ENCODE data around the gene RTN4.

DNA sequence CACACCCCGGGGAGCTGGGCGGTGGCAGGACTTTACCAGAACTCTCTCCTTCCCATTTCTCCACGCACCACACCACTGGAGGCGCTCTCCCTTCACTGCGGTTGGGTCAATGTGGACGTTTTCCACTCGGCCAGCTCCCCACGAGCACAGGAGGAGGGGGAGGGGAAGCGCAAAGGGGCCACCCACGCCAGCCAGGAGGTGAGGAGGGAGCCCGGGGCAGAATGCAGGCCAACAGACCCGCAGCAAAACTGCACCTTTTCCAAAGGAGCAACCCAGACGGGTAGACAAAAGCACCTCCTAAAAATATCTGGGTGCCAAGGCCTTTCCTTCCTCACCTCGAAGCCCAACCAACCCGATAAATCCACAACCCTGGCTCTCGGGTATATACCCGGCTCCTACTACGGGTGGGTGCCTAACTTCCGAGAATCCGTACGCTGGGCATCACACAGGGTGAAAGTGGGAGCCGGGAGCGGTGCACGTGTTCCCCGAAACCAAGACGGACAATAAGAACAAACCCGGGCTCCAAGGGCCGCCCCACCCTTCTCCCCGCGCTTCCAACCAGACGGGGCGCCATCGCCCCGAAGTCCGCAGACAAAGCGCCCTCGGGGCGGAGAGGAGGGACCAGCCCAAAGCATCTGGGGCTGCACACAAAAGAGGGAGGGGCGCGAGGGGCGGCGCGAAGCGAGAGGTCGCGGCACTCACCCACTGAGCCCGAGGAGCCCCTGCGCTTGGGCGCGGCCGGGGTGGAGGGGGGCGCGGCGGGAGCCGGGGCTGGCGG, 1.0 kb downstream of the RTN4 start:
- TF ChIP-seq POLR2A (IDR thresholded peaks at IDR 0.05): peak; percentile 12 to 75 (median 73)
- TF ChIP-seq, protein P1, sequence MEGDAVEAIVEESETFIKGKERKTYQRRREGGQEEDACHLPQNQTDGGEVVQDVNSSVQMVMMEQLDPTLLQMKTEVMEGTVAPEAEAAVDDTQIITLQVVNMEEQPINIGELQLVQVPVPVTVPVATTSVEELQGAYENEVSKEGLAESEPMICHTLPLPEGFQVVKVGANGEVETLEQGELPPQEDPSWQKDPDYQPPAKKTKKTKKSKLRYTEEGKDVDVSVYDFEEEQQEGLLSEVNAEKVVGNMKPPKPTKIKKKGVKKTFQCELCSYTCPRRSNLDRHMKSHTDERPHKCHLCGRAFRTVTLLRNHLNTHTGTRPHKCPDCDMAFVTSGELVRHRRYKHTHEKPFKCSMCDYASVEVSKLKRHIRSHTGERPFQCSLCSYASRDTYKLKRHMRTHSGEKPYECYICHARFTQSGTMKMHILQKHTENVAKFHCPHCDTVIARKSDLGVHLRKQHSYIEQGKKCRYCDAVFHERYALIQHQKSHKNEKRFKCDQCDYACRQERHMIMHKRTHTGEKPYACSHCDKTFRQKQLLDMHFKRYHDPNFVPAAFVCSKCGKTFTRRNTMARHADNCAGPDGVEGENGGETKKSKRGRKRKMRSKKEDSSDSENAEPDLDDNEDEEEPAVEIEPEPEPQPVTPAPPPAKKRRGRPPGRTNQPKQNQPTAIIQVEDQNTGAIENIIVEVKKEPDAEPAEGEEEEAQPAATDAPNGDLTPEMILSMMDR (IDR thresholded peaks at IDR 0.05): peak; percentile 34 to 87 (median 72)

Measured in body of pancreas (tissue), 4 donors.